Thymus (tissue), 11 donors: ENCODE measurements around the gene IRX2. TPM values are rescaled to one million over a fixed set of nuclear protein-coding genes. Genes with fewer than 3 reads are reported as not detected.

Source experiments
- DNase-seq, 9 donors: peaks; one replicate each; pipeline ENCODE4 v3.0.0-alpha.2; 2013; ENCODE audit warnings: low spot score in 9 of 9, low read depth in 6 of 9, missing footprints in 1 of 9
- H3K27ac ChIP-seq, 2 donors: one replicate each; pipeline ENCODE4 v1.5.1; 2013; ENCODE audit warnings: control low read depth in 1 of 2, low read depth in 1 of 2, low read length in 1 of 2, mild to moderate bottlenecking in 1 of 2, moderate library complexity in 1 of 2
- H3K27me3 ChIP-seq, 2 donors: one replicate each; pipeline ENCODE4 v1.5.1; 2013; ENCODE audit warnings: low read length in 1 of 2; ENCODE audit not compliant: control insufficient read depth in 2 of 2, insufficient read depth in 1 of 2
- H3K36me3 ChIP-seq, 2 donors: one replicate each; pipeline ENCODE4 v1.5.1; 2013; ENCODE audit warnings: low read length in 1 of 2, mild to moderate bottlenecking in 1 of 2, moderate library complexity in 1 of 2; ENCODE audit not compliant: control insufficient read depth in 2 of 2, insufficient read depth in 2 of 2
- H3K4me1 ChIP-seq, 2 donors: one replicate each; pipeline ENCODE4 v1.5.1; 2013; ENCODE audit warnings: low read length in 2 of 2; ENCODE audit not compliant: control insufficient read depth in 2 of 2, insufficient read depth in 2 of 2
- H3K4me3 ChIP-seq, 2 donors: one replicate each; pipeline ENCODE4 v1.5.1; 2013; ENCODE audit warnings: low read length in 2 of 2, control low read depth in 1 of 2, mild to moderate bottlenecking in 1 of 2
- H3K9me3 ChIP-seq, 2 donors: one replicate each; pipeline ENCODE4 v1.5.1; 2013; ENCODE audit warnings: low read length in 1 of 2, mild to moderate bottlenecking in 1 of 2; ENCODE audit not compliant: control insufficient read depth in 2 of 2, insufficient read depth in 1 of 2
- WGBS: extraction: QIAGEN DNeasy Blood & Tissue Kit; methylation state at CpG from one replicate; pipeline ENCODE4 v1.1.7; 2013; 5-methylcytosine and 5-hydroxymethylcytosine counted together
- polyA plus RNA-seq: library from polyadenylated mRNA; stranded (reverse); fragments of 200-250 nt; gene quantifications from one replicate; pipeline ENCODE4 v1.2.3, GENCODE V29; 2013
- total RNA-seq: library from RNA; stranded (reverse); fragments of 120-200 nt; gene quantifications from one replicate; pipeline ENCODE4 v1.2.4, GENCODE V29; 2013
- donor health status: healthy.

IRX2 gene
- total and polyA plus RNA-seq, 2 donors: 0.38 to 1.5 TPM

- DNase-seq: no peak
- no peaks in the 10 kb centered on the region for H3K36me3 ChIP-seq
- no peak overlapping the region for H3K27ac ChIP-seq
- H3K27me3 ChIP-seq: no peaks in the 10 kb centered on the region
- H3K9me3 ChIP-seq: no peaks in the 10 kb centered on the region
- no peak overlapping the region for H3K4me3 ChIP-seq
- no peaks in the 10 kb centered on the region for H3K4me1 ChIP-seq
- 94% methylated on average over 18 of the region's 18 CpGs for WGBS
Observed at GRCh38 chr5:2704111-2704510, 47.4 kb downstream of the IRX2 start.

- Histone ChIP-seq H3K36me3 (no peaks in the 10 kb centered on the region), H3K27me3 (no peaks in the 10 kb centered on the region), H3K4me3 (no peak overlapping the region), H3K27ac (no peak overlapping the region), H3K9me3 (no peaks in the 10 kb centered on the region), H3K4me1 (no peaks in the 10 kb centered on the region)
- WGBS: 92% methylated on average over 12 of the region's 12 CpGs
- DNase-seq: no peak
Observed at GRCh38 chr5:2703615-2704014, 47.9 kb downstream of the IRX2 start.

GRCh38 chr5:2703041-2703440 lies 48.4 kb downstream of the IRX2 start:
- H3K27ac ChIP-seq: no peak overlapping the region
- 84% methylated on average over 13 of the region's 13 CpGs for WGBS
- DNase-seq: no peak

GRCh38 chr5:2702096-2702879 lies 49.2 kb downstream of the IRX2 start:
- Histone ChIP-seq H3K27me3 (no peaks in the 10 kb centered on the region), H3K36me3 (no peaks in the 10 kb centered on the region), H3K27ac (no peak overlapping the region), H3K4me3 (no peak overlapping the region), H3K4me1 (no peaks in the 10 kb centered on the region), H3K9me3 (no peaks in the 10 kb centered on the region)
- DNase-seq: no peak
- 88% methylated on average over 28 of the region's 28 CpGs for WGBS

More at GRCh38 chr5:2703041-2703440, 48.4 kb downstream of the IRX2 start:
- H3K27me3 ChIP-seq: no peaks in the 10 kb centered on the region
- H3K4me3 ChIP-seq: no peak overlapping the region
- no peaks in the 10 kb centered on the region for H3K36me3 ChIP-seq
- no peaks in the 10 kb centered on the region for H3K4me1 ChIP-seq
- H3K9me3 ChIP-seq: no peaks in the 10 kb centered on the region

GRCh38 chr5:2701592-2701991 lies 49.9 kb downstream of the IRX2 start:
- Histone ChIP-seq H3K4me1 (no peaks in the 10 kb centered on the region), H3K4me3 (no peak overlapping the region), H3K27me3 (no peaks in the 10 kb centered on the region), H3K27ac (no peak overlapping the region), H3K9me3 (no peaks in the 10 kb centered on the region), H3K36me3 (no peaks in the 10 kb centered on the region)
- 68% methylated on average over 10 of the region's 10 CpGs for WGBS
- DNase-seq: no peak

GRCh38 chr5:2700876-2701275 lies 50.6 kb downstream of the IRX2 start:
- H3K4me1 ChIP-seq: no peaks in the 10 kb centered on the region
- H3K4me3 ChIP-seq: no peak overlapping the region

GRCh38 chr5:2699686-2700085 lies 51.8 kb downstream of the IRX2 start:
- DNase-seq: no peak
- WGBS: 92% methylated on average over 17 of the region's 17 CpGs

More at GRCh38 chr5:2700876-2701275, 50.6 kb downstream of the IRX2 start:
- H3K27me3 ChIP-seq: no peaks in the 10 kb centered on the region
- H3K36me3 ChIP-seq: no peaks in the 10 kb centered on the region
- 92% methylated on average over 8 of the region's 8 CpGs for WGBS
- no peaks in the 10 kb centered on the region for H3K9me3 ChIP-seq
- no peak for DNase-seq
- H3K27ac ChIP-seq: no peak overlapping the region

GRCh38 chr5:2699231-2699630 lies 52.2 kb downstream of the IRX2 start:
- DNase-seq: no peak
- no peaks in the 10 kb centered on the region for H3K9me3 ChIP-seq
- no peak overlapping the region for H3K4me3 ChIP-seq
- no peaks in the 10 kb centered on the region for H3K36me3 ChIP-seq
- WGBS: 91% methylated on average over 8 of the region's 8 CpGs
- no peaks in the 10 kb centered on the region for H3K27me3 ChIP-seq
- H3K27ac ChIP-seq: no peak overlapping the region
- H3K4me1 ChIP-seq: no peaks in the 10 kb centered on the region

More at GRCh38 chr5:2699686-2700085, 51.8 kb downstream of the IRX2 start:
- H3K27ac ChIP-seq: no peak overlapping the region
- no peaks in the 10 kb centered on the region for H3K27me3 ChIP-seq
- no peaks in the 10 kb centered on the region for H3K4me1 ChIP-seq
- no peaks in the 10 kb centered on the region for H3K9me3 ChIP-seq
- H3K36me3 ChIP-seq: no peaks in the 10 kb centered on the region
- no peak overlapping the region for H3K4me3 ChIP-seq

GRCh38 chr5:2698581-2698980 lies 52.9 kb downstream of the IRX2 start:
- Histone ChIP-seq H3K27me3 (no peaks in the 10 kb centered on the region), H3K36me3 (no peaks in the 10 kb centered on the region), H3K9me3 (no peaks in the 10 kb centered on the region), H3K4me1 (no peaks in the 10 kb centered on the region), H3K27ac (no peak overlapping the region), H3K4me3 (no peak overlapping the region)
- no peak for DNase-seq
- WGBS: 94% methylated on average over 13 of the region's 13 CpGs
